Astrocyte (in vitro differentiated cells and primary cell): ENCODE measurements around the gene CTNNB1.

Experiments
- CTCF ChIP-seq: IDR thresholded peaks from 2 replicates; pipeline ENCODE4 v1.5.1; 2011; ENCODE audit warnings: low read depth, mild to moderate bottlenecking, inconsistent platforms, low read length, moderate library complexity; ENCODE audit not compliant: insufficient read depth
- EZH2 ChIP-seq: IDR thresholded peaks from 2 replicates; pipeline ENCODE4 v1.6.1; 2012; ENCODE audit warnings: mild to moderate bottlenecking, low read length, inconsistent platforms; ENCODE audit not compliant: insufficient read depth

- TF ChIP-seq CTCF, result no peak
- TF ChIP-seq EZH2, result no peak
These were observed 12.8 kb downstream of the CTNNB1 start for GRCh38 chr3:41212088-41212487.
